Suprapubic skin (tissue), 4 donors: ENCODE measurements around the gene SP100. TPM values are rescaled to one million over a fixed set of nuclear protein-coding genes. Genes with fewer than 3 reads are reported as not detected.

Experiments used
- DNase-seq, 2 donors: peaks; one replicate each; pipeline ENCODE4 v3.0.0-alpha.2; 2019; ENCODE audit warnings: low spot score in 2 of 2
- H3K27ac ChIP-seq: fragments of 200-600 bp; sonication (generic); one replicate; pipeline ENCODE4 v1.5.1; 2019
- H3K27me3 ChIP-seq: fragments of 200-600 bp; sonication (generic); one replicate; pipeline ENCODE4 v1.5.1; 2019
- H3K36me3 ChIP-seq: fragments of 200-600 bp; sonication (generic); one replicate; pipeline ENCODE4 v1.5.1; 2019
- H3K4me1 ChIP-seq: fragments of 200-600 bp; sonication (generic); one replicate; pipeline ENCODE4 v1.5.1; 2019
- H3K4me3 ChIP-seq: fragments of 200-600 bp; sonication (generic); one replicate; pipeline ENCODE4 v1.5.1; 2019; ENCODE audit warnings: mild to moderate bottlenecking
- H3K9me3 ChIP-seq: fragments of 200-600 bp; sonication (generic); one replicate; pipeline ENCODE4 v1.5.1; 2019
- CTCF ChIP-seq, 2 donors: fragments of 200-600 bp in 1 of 2; fragments of 450-650 bp in 1 of 2; sonication (generic) in 1 of 2; IDR thresholded peaks; one replicate each; pipeline ENCODE4 v1.5.1; 2016 to 2019; ENCODE audit warnings: antibody characterized with exemption in 2 of 2, mild to moderate bottlenecking in 1 of 2, moderate library complexity in 1 of 2
- EP300 ChIP-seq: sonication (generic); formaldehyde crosslinking; IDR thresholded peaks from one replicate; pipeline ENCODE4 v1.6.1; 2017; ENCODE audit warnings: antibody characterized with exemption
- POLR2A ChIP-seq, 2 donors: fragments of 450-650 bp; IDR thresholded peaks; one replicate each; pipeline ENCODE4 v1.6.1; 2017; ENCODE audit warnings: antibody characterized with exemption in 2 of 2, mild to moderate bottlenecking in 2 of 2, moderate library complexity in 2 of 2
- POLR2AphosphoS5 ChIP-seq, 3 donors: sonication (generic); formaldehyde crosslinking; IDR thresholded peaks; one replicate each; pipeline ENCODE4 v1.6.1; 2017; ENCODE audit warnings: antibody characterized with exemption in 3 of 3
- WGBS: methylation state at CpG from one replicate; pipeline ENCODE4 v1.1.5; 2018; 5-methylcytosine and 5-hydroxymethylcytosine counted together
- total RNA-seq, 4 donors: library from RNA; depleted of rRNA; stranded (reverse); fragments of >200 nt; gene quantifications; one replicate each; pipeline ENCODE4 v1.1.0, GENCODE V29; 2016

SP100 gene
- total RNA-seq, 4 donors from 2014 or later = 38.7 to 118 (median 65.6) TPM

GRCh38 chr2:230494980-230495379 lies 79.0 kb downstream of the SP100 start:
- DNase-seq = no peak
- no peaks in the 10 kb centered on the region for H3K9me3 ChIP-seq
- no peaks in the 10 kb centered on the region for H3K27me3 ChIP-seq
- H3K4me1 ChIP-seq = no peaks in the 10 kb centered on the region
- no peak overlapping the region for H3K27ac ChIP-seq
- no peak for TF ChIP-seq POLR2AphosphoS5 (IDR thresholded peaks at IDR 0.05)
- TF ChIP-seq CTCF (IDR thresholded peaks at IDR 0.05) = no peak
- TF ChIP-seq EP300 = no peak
- no peak for TF ChIP-seq POLR2A (IDR thresholded peaks at IDR 0.05)
- no peak overlapping the region for H3K4me3 ChIP-seq
- peaks cover 71% of the 10 kb centered on the region for H3K36me3 ChIP-seq
- WGBS = 82% methylated on average over 1 of the region's 1 CpG

GRCh38 chr2:230496891-230497290 lies 80.9 kb downstream of the SP100 start:
- no peaks in the 10 kb centered on the region for H3K9me3 ChIP-seq
- TF ChIP-seq POLR2A (IDR thresholded peaks at IDR 0.05) (no peak), EP300 (no peak)
- 79% methylated on average over 3 of the region's 3 CpGs for WGBS
- DNase-seq = no peak
- no peak overlapping the region for H3K27ac ChIP-seq
- H3K36me3 ChIP-seq = peaks cover 63% of the 10 kb centered on the region
- no peaks in the 10 kb centered on the region for H3K4me1 ChIP-seq
- H3K27me3 ChIP-seq = no peaks in the 10 kb centered on the region
- H3K4me3 ChIP-seq = no peak overlapping the region

- WGBS = 71% methylated on average over 5 of the region's 5 CpGs
- Histone ChIP-seq H3K4me1 (no peaks in the 10 kb centered on the region), H3K27me3 (no peaks in the 10 kb centered on the region), H3K27ac (no peak overlapping the region), H3K36me3 (peaks cover 68% of the 10 kb centered on the region), H3K9me3 (no peaks in the 10 kb centered on the region), H3K4me3 (no peak overlapping the region)
- no peak for DNase-seq
- TF ChIP-seq CTCF (IDR thresholded peaks at IDR 0.05) (no peak), POLR2A (IDR thresholded peaks at IDR 0.05) (no peak), EP300 (no peak), POLR2AphosphoS5 (IDR thresholded peaks at IDR 0.05) (no peak)
Observed at GRCh38 chr2:230498506-230499107, 82.6 kb downstream of the SP100 start.

- H3K36me3 ChIP-seq = peaks cover 80% of the 10 kb centered on the region
Observed at GRCh38 chr2:230502593-230502992, 86.6 kb downstream of the SP100 start.

GRCh38 chr2:230503798-230504197 lies 87.8 kb downstream of the SP100 start:
- no peak overlapping the region for H3K4me3 ChIP-seq
- no peaks in the 10 kb centered on the region for H3K27me3 ChIP-seq
- no peak for DNase-seq
- no peaks in the 10 kb centered on the region for H3K9me3 ChIP-seq
- no peak overlapping the region for H3K27ac ChIP-seq
- no peaks in the 10 kb centered on the region for H3K4me1 ChIP-seq
- H3K36me3 ChIP-seq = peaks cover 84% of the 10 kb centered on the region
- TF ChIP-seq EP300 = no peak
- TF ChIP-seq POLR2AphosphoS5 (IDR thresholded peaks at IDR 0.05) = no peak
- no peak for TF ChIP-seq CTCF (IDR thresholded peaks at IDR 0.05)
- TF ChIP-seq POLR2A (IDR thresholded peaks at IDR 0.05) = no peak

More at GRCh38 chr2:230502593-230502992, 86.6 kb downstream of the SP100 start:
- no peak for TF ChIP-seq EP300
- no peak for TF ChIP-seq POLR2A (IDR thresholded peaks at IDR 0.05)
- TF ChIP-seq POLR2AphosphoS5 (IDR thresholded peaks at IDR 0.05) = no peak
- no peak for TF ChIP-seq CTCF (IDR thresholded peaks at IDR 0.05)
- no peak overlapping the region for H3K4me3 ChIP-seq
- H3K27me3 ChIP-seq = no peaks in the 10 kb centered on the region
- H3K9me3 ChIP-seq = no peaks in the 10 kb centered on the region
- DNase-seq = no peak
- no peak overlapping the region for H3K27ac ChIP-seq
- 94% methylated on average over 7 of the region's 7 CpGs for WGBS
- H3K4me1 ChIP-seq = no peaks in the 10 kb centered on the region

GRCh38 chr2:230505162-230505561 lies 89.2 kb downstream of the SP100 start:
- WGBS = 95% methylated on average over 2 of the region's 2 CpGs
- no peaks in the 10 kb centered on the region for H3K4me1 ChIP-seq

More at GRCh38 chr2:230505162-230505561, 89.2 kb downstream of the SP100 start:
- Histone ChIP-seq H3K9me3 (no peaks in the 10 kb centered on the region), H3K27ac (no peak overlapping the region), H3K4me3 (no peak overlapping the region), H3K27me3 (no peaks in the 10 kb centered on the region), H3K36me3 (peaks cover 85% of the 10 kb centered on the region)
- no peak for TF ChIP-seq CTCF (IDR thresholded peaks at IDR 0.05)
- no peak for TF ChIP-seq POLR2A (IDR thresholded peaks at IDR 0.05)
- no peak for TF ChIP-seq POLR2AphosphoS5 (IDR thresholded peaks at IDR 0.05)
- DNase-seq = no peak
